MM.1S (cell line): ENCODE data around the gene DEUP1.

Experiments
- DNase-seq: peaks from one replicate; pipeline ENCODE4 v3.0.0-alpha.2; 2015
- H2AFZ ChIP-seq: fragments of 300-600 bp; sonication (generic); 2 replicates; pipeline ENCODE4 v1.6.0; 2016; ENCODE audit warnings: antibody characterized with exemption, low read length
- H3F3A ChIP-seq: fragments of 300-600 bp; sonication (generic); 2 replicates; pipeline ENCODE4 v1.6.1; 2016; ENCODE audit warnings: mild to moderate bottlenecking, antibody characterized with exemption, low read length, moderate library complexity, mixed read lengths; ENCODE audit not compliant: insufficient read depth
- H3K27ac ChIP-seq: fragments of 300-600 bp; sonication (generic); 2 replicates; pipeline ENCODE4 v1.5.1; 2016; ENCODE audit warnings: mild to moderate bottlenecking, low read length
- H3K27me3 ChIP-seq: fragments of 300-600 bp; sonication (generic); replicated peaks from 2 replicates; pipeline ENCODE4 v1.6.0; 2016; ENCODE audit warnings: low read length; ENCODE audit not compliant: insufficient read depth
- H3K36me3 ChIP-seq: fragments of 300-600 bp; sonication (generic); replicated peaks from 2 replicates; pipeline ENCODE4 v1.6.1; 2016; ENCODE audit warnings: mild to moderate bottlenecking, low read length, mixed read lengths; ENCODE audit not compliant: insufficient read depth
- H3K4me1 ChIP-seq: fragments of 300-600 bp; sonication (generic); 2 replicates; pipeline ENCODE4 v1.6.1; 2016; ENCODE audit warnings: low read length, mixed read lengths
- H3K4me2 ChIP-seq: fragments of 300-600 bp; sonication (generic); 2 replicates; pipeline ENCODE4 v1.6.0; 2016; ENCODE audit warnings: low read depth, low read length
- H3K4me3 ChIP-seq: fragments of 300-600 bp; sonication (generic); 2 replicates; pipeline ENCODE4 v1.5.1; 2016; ENCODE audit warnings: low read length, mixed read lengths
- H3K79me2 ChIP-seq: fragments of 300-600 bp; sonication (generic); 2 replicates; pipeline ENCODE4 v1.6.1; 2016; ENCODE audit warnings: mixed run types, low read length, mixed read lengths
- H3K9ac ChIP-seq: fragments of 300-600 bp; sonication (generic); 2 replicates; pipeline ENCODE4 v1.6.1; 2016; ENCODE audit warnings: low read length, mixed read lengths
- H3K9me2 ChIP-seq: fragments of 300-600 bp; sonication (generic); replicated peaks from 2 replicates; pipeline ENCODE4 v1.6.1; 2016; ENCODE audit warnings: mild to moderate bottlenecking, low read length, mixed read lengths; ENCODE audit not compliant: insufficient read depth
- H3K9me3 ChIP-seq: fragments of 300-600 bp; sonication (generic); replicated peaks from 2 replicates; pipeline ENCODE4 v1.6.1; 2016; ENCODE audit warnings: mild to moderate bottlenecking, low read length, mixed read lengths; ENCODE audit not compliant: insufficient read depth
- H4K20me1 ChIP-seq: fragments of 300-600 bp; sonication (generic); 2 replicates; pipeline ENCODE4 v1.6.1; 2016; ENCODE audit warnings: mild to moderate bottlenecking, low read length, moderate library complexity, mixed read lengths; ENCODE audit not compliant: insufficient read depth
- EZH2 ChIP-seq: fragments of 300-600 bp; sonication (generic); optimal IDR thresholded peaks from 2 replicates; pipeline ENCODE3; 2017; ENCODE audit warnings: low read depth, mild to moderate bottlenecking, antibody characterized with exemption, low read length, mixed read lengths
- EZH2phosphoT487 ChIP-seq: fragments of 300-600 bp; sonication (generic); IDR thresholded peaks from 2 replicates; pipeline ENCODE4 v1.6.1; 2018; ENCODE audit warnings: antibody characterized with exemption, low read length
- TF ChIP-seq, protein P1 (sequence below): fragments of 300-600 bp; sonication (generic); IDR thresholded peaks from 2 replicates; pipeline ENCODE4 v1.5.1; 2016; ENCODE audit warnings: antibody characterized with exemption, low read length, mixed read lengths

The DEUP1 gene

DNA sequence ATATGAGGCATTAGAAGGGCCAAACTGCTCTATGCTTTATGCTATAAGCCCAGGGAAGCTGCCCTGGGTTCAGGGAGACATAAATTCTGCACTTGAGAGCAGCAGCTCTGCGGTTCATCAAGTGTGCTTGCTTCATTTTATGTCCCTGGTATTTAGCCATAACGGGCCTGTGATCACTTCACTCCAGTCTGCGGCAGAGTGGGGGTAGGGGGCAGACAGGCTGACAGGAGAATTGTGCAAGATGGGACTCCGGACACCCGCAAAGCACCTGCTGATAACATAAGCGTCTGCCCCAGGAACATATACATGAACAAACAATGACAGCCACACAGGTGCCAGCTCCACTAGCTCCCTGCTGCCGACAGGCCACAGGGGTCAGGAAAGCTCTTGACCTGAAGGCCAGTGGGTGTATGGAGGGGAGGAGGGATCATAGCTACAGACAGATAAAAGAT lies 156.5 kb downstream of the DEUP1 start:
- DNase-seq: no peak
- Histone ChIP-seq H3F3A (no peaks in the 10 kb centered on the region), H3K27ac (no peak overlapping the region), H3K4me3 (no peak overlapping the region), H2AFZ (no peak overlapping the region), H3K27me3 (no peaks in the 10 kb centered on the region), H3K4me2 (no peak overlapping the region), H3K9ac (no peak overlapping the region), H3K9me3 (no peaks in the 10 kb centered on the region), H3K9me2 (no peaks in the 10 kb centered on the region), H3K36me3 (no peaks in the 10 kb centered on the region), H4K20me1 (no peaks in the 10 kb centered on the region), H3K4me1 (no peaks in the 10 kb centered on the region), H3K79me2 (no peaks in the 10 kb centered on the region)
- TF ChIP-seq EZH2phosphoT487 (no peak), EZH2 (no peak)
- TF ChIP-seq, protein P1, sequence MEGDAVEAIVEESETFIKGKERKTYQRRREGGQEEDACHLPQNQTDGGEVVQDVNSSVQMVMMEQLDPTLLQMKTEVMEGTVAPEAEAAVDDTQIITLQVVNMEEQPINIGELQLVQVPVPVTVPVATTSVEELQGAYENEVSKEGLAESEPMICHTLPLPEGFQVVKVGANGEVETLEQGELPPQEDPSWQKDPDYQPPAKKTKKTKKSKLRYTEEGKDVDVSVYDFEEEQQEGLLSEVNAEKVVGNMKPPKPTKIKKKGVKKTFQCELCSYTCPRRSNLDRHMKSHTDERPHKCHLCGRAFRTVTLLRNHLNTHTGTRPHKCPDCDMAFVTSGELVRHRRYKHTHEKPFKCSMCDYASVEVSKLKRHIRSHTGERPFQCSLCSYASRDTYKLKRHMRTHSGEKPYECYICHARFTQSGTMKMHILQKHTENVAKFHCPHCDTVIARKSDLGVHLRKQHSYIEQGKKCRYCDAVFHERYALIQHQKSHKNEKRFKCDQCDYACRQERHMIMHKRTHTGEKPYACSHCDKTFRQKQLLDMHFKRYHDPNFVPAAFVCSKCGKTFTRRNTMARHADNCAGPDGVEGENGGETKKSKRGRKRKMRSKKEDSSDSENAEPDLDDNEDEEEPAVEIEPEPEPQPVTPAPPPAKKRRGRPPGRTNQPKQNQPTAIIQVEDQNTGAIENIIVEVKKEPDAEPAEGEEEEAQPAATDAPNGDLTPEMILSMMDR: no peak
